Posterior cingulate gyrus (tissue), 11 donors: ENCODE results near the gene SLC18A3.

Experiments
- DNase-seq, 10 donors: peaks; one replicate each; pipeline versions ENCODE4 v3.0.0 to v3.0.0-alpha.2; 2020 to 2021; ENCODE audit warnings: mixed read lengths in 3 of 10
- intact Hi-C: fragments of 100-400 bp; cut with DNase I; formaldehyde crosslinking; loops from one replicate; pipeline ENCODE4 v1.15.1; 2023

Gene SLC18A3

GRCh38 chr10:49609283-49610113 lies 612 bp upstream of the SLC18A3 start:
- intact Hi-C loops: no loop called here
- no peak for DNase-seq

GRCh38 chr10:49610458-49611165 lies 502 bp downstream of the SLC18A3 start:
- peak in 1 of 10 donors; percentile 78 for DNase-seq
- intact Hi-C loops: no loop called here

GRCh38 chr10:49611166-49611815 lies 1.2 kb downstream of the SLC18A3 start:
- intact Hi-C loops: no loop called here
- DNase-seq: peak in 1 of 10 donors; percentile 81

- intact Hi-C loops: no loop called here
- peak in 2 of 10 donors; percentile 69 to 75 for DNase-seq
These were observed 1.9 kb downstream of the SLC18A3 start for GRCh38 chr10:49611816-49612512.

GRCh38 chr10:49612513-49613164 lies 2.5 kb downstream of the SLC18A3 start:
- DNase-seq: peak in 1 of 10 donors; percentile 62
- intact Hi-C loops: no loop called here

GRCh38 chr10:49613165-49613881 lies 3.2 kb downstream of the SLC18A3 start:
- peak in 1 of 10 donors; percentile 55 for DNase-seq
- intact Hi-C loops: no loop called here

- intact Hi-C loops: no loop called here
- peak in 1 of 10 donors; percentile 40 for DNase-seq
These were observed 3.8 kb downstream of the SLC18A3 start, which contains the start of gene CHAT for GRCh38 chr10:49613882-49614241. CHAT (plus strand) TSS chr10:49614037; CDS start chr10:49614190, 153 bp downstream.

- peak in 2 of 10 donors; percentile 47 to 74 for DNase-seq
- intact Hi-C loops: no loop called here
These were observed 4.4 kb downstream of the SLC18A3 start for GRCh38 chr10:49614242-49615198.

- intact Hi-C loops: no loop called here
- peak in 1 of 10 donors; percentile 55 for DNase-seq
These were observed 5.1 kb downstream of the SLC18A3 start for GRCh38 chr10:49615213-49615612.

- no peak for DNase-seq
- intact Hi-C loops: no loop called here
These were observed 5.6 kb downstream of the SLC18A3 start for GRCh38 chr10:49615721-49616120.

GRCh38 chr10:49616421-49617101 lies 6.5 kb downstream of the SLC18A3 start:
- peak in 1 of 10 donors; percentile 53 for DNase-seq
- intact Hi-C loops: no loop called here

- peak in 3 of 10 donors; percentile 40 to 57 (median 55) for DNase-seq
- intact Hi-C loops: no loop called here
These were observed 7.3 kb downstream of the SLC18A3 start for GRCh38 chr10:49617121-49618020.

GRCh38 chr10:49618821-49619220 lies 8.7 kb downstream of the SLC18A3 start:
- DNase-seq: peak in 1 of 10 donors; percentile 18
- intact Hi-C loops: no loop called here

- intact Hi-C loops: no loop called here
- DNase-seq: peak in 3 of 10 donors; percentile 36 to 61 (median 44)
These were observed 9.5 kb downstream of the SLC18A3 start for GRCh38 chr10:49619613-49620012.

GRCh38 chr10:49620286-49620810 lies 10.2 kb downstream of the SLC18A3 start:
- intact Hi-C loops: no loop called here

GRCh38 chr10:49620841-49621378 lies 10.8 kb downstream of the SLC18A3 start:
- intact Hi-C loops: no loop called here
- DNase-seq: peak in 1 of 10 donors; percentile 8

More at GRCh38 chr10:49620286-49620810, 10.2 kb downstream of the SLC18A3 start:
- DNase-seq: peak in 3 of 10 donors; percentile 45 to 60 (median 45)
